SK-N-MC (cell line): ENCODE data around the gene KLHL41.

Experiments
- EZH2 ChIP-seq: fragments of 200-600 bp; sonication (generic); IDR thresholded peaks from one replicate; pipeline ENCODE4 v1.6.1; 2017; ENCODE audit warnings: antibody characterized with exemption
- FOXP2 ChIP-seq: optimal IDR thresholded peaks from 2 replicates; pipeline ENCODE3; 2011; ENCODE audit warnings: mild to moderate bottlenecking, moderate library complexity; ENCODE audit not compliant: insufficient read depth; ENCODE audit errors: extremely low read length, control extremely low read depth
- POLR2AphosphoS5 ChIP-seq: IDR thresholded peaks from 2 replicates; pipeline ENCODE4 v1.6.1; 2012; ENCODE audit warnings: mild to moderate bottlenecking, low read depth, low read length, borderline replicate concordance

DNA sequence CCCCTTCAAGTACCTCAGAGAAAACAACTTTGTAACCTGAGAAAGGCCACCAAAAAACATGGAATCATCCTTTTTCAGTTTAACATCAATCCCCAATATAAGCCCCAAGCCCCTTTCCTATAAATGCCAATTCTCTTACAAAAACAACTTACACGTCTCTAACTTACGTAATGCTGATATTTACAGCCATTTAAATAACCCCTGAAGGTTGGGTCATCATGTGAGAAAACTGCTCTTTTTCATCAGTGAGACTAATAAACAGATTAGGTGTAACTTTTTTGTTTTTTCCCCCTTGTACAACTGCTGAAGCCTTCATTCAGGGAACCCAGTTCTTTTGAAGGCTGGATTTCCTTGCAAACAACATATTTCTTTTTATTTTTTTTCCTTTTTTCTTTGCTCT, 60.4 kb downstream of the KLHL41 start:
- no peak for TF ChIP-seq POLR2AphosphoS5
- TF ChIP-seq EZH2 = no peak
- no peak for TF ChIP-seq FOXP2
